IPS-15b (cell line): ENCODE results near the gene QRFP.
"Not testable (repeated sequence)": the region's sequence is repeated elsewhere in the genome, so short reads cannot be mapped to it uniquely, and the experiment has no call there.

Experiments used
- H3K27me3 ChIP-seq: one replicate; pipeline ENCODE4 v1.6.1; 2013; ENCODE audit warnings: low read length; ENCODE audit not compliant: control insufficient read depth, insufficient read depth
- H3K36me3 ChIP-seq: one replicate; pipeline ENCODE4 v1.6.1; 2013; ENCODE audit warnings: low read length; ENCODE audit not compliant: control insufficient read depth, insufficient read depth
- H3K4me1 ChIP-seq: one replicate; pipeline ENCODE4 v1.6.1; 2013; ENCODE audit warnings: mild to moderate bottlenecking, low read length; ENCODE audit not compliant: control insufficient read depth, insufficient read depth
- H3K4me3 ChIP-seq: one replicate; pipeline ENCODE4 v1.5.1; 2013; ENCODE audit warnings: low read depth, low read length
- H3K9ac ChIP-seq: one replicate; pipeline ENCODE4 v1.6.1; 2013; ENCODE audit warnings: low read depth, mild to moderate bottlenecking, low read length
- H3K9me3 ChIP-seq: one replicate; pipeline ENCODE4 v1.6.1; 2013; ENCODE audit warnings: mild to moderate bottlenecking, low read length; ENCODE audit not compliant: control insufficient read depth, insufficient read depth

The QRFP gene

GRCh38 chr9:130854092-130854491 is 42.5 kb downstream of the QRFP start:
- Histone ChIP-seq H3K4me3 (no peak overlapping the region), H3K27me3 (no peaks in the 10 kb centered on the region), H3K36me3 (peaks cover 11% of the 10 kb centered on the region), H3K9me3 (no peaks in the 10 kb centered on the region), H3K4me1 (no peaks in the 10 kb centered on the region), H3K9ac (no peak overlapping the region)

DNA sequence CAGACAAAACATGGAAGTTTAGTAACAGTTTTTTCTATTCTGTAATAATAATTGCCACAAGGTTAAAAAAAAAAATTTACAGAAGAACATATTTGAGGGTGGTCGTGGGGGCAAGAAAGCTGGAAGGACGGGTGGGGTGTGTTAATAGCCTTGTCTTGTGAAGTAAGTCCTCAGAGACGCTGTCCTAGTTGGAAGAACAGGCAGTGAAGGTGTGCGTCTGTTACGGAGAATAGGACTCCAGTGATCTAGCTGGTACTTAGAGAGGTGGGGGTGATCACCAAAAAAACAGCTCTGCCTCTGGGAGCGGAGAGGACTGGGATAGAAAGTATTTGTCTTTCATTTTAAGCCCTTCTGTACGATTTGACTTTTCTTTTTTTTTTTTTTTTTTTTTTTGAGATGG is 43.8 kb downstream of the QRFP start:
- H3K9me3 ChIP-seq: no peaks in the 10 kb centered on the region
- H3K27me3 ChIP-seq: no peaks in the 10 kb centered on the region
- no peak overlapping the region for H3K9ac ChIP-seq
- no peak overlapping the region for H3K4me3 ChIP-seq
- peaks cover under 1% of the 10 kb centered on the region for H3K4me1 ChIP-seq
- peaks cover 11% of the 10 kb centered on the region for H3K36me3 ChIP-seq

GRCh38 chr9:130849356-130849755 is 47.3 kb downstream of the QRFP start:
- Histone ChIP-seq H3K9ac (no peak overlapping the region), H3K36me3 (peaks cover under 1% of the 10 kb centered on the region), H3K4me1 (peaks cover 15% of the 10 kb centered on the region), H3K9me3 (no peaks in the 10 kb centered on the region), H3K4me3 (no peak overlapping the region), H3K27me3 (no peaks in the 10 kb centered on the region)

- not testable (repeated sequence) for H3K4me3 ChIP-seq, H3K27me3 ChIP-seq, H3K9me3 ChIP-seq, H3K9ac ChIP-seq, H3K36me3 ChIP-seq
- peaks cover 15% of the 10 kb centered on the region for H3K4me1 ChIP-seq
Observed at GRCh38 chr9:130848514-130848913, 48.1 kb downstream of the QRFP start.

DNA sequence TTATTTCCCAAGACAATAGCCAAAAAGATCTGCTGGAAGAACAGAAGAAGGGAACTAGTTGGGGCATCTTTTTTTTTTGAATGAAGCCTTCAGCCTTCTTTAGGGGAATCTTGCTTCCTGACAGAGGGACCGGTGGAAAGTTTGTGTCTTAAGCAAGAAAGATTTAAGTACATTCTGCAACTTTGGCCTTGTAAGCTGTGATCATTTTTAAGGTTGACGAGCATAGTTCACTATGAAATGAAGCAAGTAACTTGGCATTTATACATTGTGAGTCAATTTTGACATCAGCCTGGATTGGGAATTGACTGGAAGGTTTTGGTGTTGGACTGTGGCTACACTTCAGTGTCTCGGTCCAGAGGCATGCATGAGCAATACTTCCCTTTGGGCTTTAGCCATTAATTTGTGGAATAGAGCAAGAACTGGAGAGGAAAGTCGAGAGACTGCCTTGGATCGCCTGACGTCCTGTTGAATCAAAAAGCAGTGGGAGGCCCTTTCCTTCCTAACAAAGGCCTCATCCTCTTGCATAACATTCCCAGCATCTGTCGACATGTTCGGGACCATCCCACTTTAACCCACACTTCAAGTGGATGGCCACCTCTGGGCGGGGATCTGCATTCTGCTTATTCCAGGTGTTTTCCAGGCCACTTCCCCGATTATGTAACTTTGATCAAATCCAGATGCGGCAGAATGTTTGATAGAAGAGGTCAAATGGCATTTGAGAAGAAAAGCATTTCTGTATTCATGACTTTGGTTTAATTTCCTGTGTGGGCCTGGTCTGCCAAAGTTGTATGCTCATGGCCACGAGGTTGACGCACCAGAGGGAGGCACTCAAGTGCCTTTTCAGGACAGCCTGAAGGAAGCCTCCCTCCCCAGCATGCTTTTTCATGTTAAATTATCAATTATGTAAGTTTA is 49.0 kb downstream of the QRFP start:
- H3K9ac ChIP-seq: no peak overlapping the region
- no peak overlapping the region for H3K4me3 ChIP-seq
- no peaks in the 10 kb centered on the region for H3K9me3 ChIP-seq
- H3K4me1 ChIP-seq: peaks cover 15% of the 10 kb centered on the region
- no peaks in the 10 kb centered on the region for H3K27me3 ChIP-seq
- no peaks in the 10 kb centered on the region for H3K36me3 ChIP-seq

DNA sequence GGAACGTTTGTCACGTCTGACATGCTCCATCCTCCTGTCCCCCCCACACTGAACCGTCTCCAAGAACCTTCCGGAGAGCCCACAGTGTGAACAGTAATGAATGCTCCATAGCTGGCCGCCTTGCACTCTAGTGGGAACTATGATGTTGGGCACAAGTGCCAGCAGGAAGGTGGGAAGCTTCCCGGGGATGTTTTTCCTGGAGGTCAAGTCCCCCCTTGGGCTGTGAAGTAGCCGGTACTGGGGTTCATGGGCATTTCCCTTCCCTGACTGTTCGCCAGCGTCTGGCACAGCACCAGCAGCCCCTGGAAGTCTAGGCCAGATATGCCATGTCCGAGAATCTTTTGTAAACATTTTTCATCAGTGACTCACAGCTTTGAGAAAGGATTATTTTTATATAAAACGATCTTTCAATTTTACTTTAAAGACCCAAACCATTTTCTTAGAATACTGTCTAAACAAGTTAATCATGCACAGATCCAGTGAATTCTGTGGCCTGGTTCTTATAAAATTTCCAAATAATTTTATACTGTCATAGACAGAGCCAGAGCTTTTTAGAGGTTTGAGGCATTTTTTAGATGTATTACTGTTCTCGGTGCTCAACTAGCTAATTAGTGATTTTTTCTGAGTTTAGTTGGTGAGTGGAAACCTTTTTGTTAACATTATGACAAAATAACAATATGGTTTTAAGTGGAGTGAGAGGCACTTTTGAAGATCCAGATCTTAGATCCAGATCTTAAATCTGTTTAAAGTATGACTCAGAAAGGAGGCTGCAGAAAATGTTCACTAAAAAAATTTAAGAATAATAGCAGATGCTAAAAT is 49.9 kb downstream of the QRFP start:
- Histone ChIP-seq H3K4me3 (no peak overlapping the region), H3K9me3 (no peaks in the 10 kb centered on the region), H3K36me3 (no peaks in the 10 kb centered on the region), H3K27me3 (no peaks in the 10 kb centered on the region), H3K4me1 (peaks cover 17% of the 10 kb centered on the region), H3K9ac (no peak overlapping the region)

- Histone ChIP-seq H3K4me3 (no peak overlapping the region), H3K9ac (no peak overlapping the region), H3K27me3 (no peaks in the 10 kb centered on the region), H3K36me3 (no peaks in the 10 kb centered on the region), H3K4me1 (peaks cover 17% of the 10 kb centered on the region), H3K9me3 (no peaks in the 10 kb centered on the region)
Observed at GRCh38 chr9:130845901-130846481, 50.6 kb downstream of the QRFP start.

- Histone ChIP-seq H3K4me3 (no peak overlapping the region), H3K9ac (no peak overlapping the region), H3K4me1 (peaks cover 17% of the 10 kb centered on the region), H3K27me3 (no peaks in the 10 kb centered on the region), H3K36me3 (no peaks in the 10 kb centered on the region), H3K9me3 (no peaks in the 10 kb centered on the region)
Observed at GRCh38 chr9:130845254-130845653, 51.4 kb downstream of the QRFP start.

GRCh38 chr9:130844044-130844451 is 52.6 kb downstream of the QRFP start:
- no peak overlapping the region for H3K9ac ChIP-seq
- H3K4me1 ChIP-seq: peaks cover 23% of the 10 kb centered on the region

GRCh38 chr9:130843049-130843908 is 53.3 kb downstream of the QRFP start:
- H3K27me3 ChIP-seq: no peaks in the 10 kb centered on the region
- no peak overlapping the region for H3K9ac ChIP-seq
- no peaks in the 10 kb centered on the region for H3K9me3 ChIP-seq
- no peak overlapping the region for H3K4me3 ChIP-seq
- H3K4me1 ChIP-seq: peaks cover 23% of the 10 kb centered on the region
- H3K36me3 ChIP-seq: no peaks in the 10 kb centered on the region

More at GRCh38 chr9:130844044-130844451, 52.6 kb downstream of the QRFP start:
- no peaks in the 10 kb centered on the region for H3K9me3 ChIP-seq
- no peaks in the 10 kb centered on the region for H3K27me3 ChIP-seq
- no peaks in the 10 kb centered on the region for H3K36me3 ChIP-seq
- no peak overlapping the region for H3K4me3 ChIP-seq
